SK-N-SH (cell line): Measurements from ENCODE around the gene CFTR.

Experiments used
- CTCF ChIP-seq: fragments of 200-600 bp; sonication (generic); IDR thresholded peaks from 2 replicates; pipeline ENCODE4 v1.6.1; 2017; ENCODE audit warnings: antibody characterized with exemption, mild to moderate bottlenecking, moderate library complexity
- ELF1 ChIP-seq: IDR thresholded peaks from 2 replicates; pipeline ENCODE4 v1.4.0; 2012
- GABPA ChIP-seq: IDR thresholded peaks from 2 replicates; pipeline ENCODE4 v1.4.0; 2012; ENCODE audit warnings: low read depth, mild to moderate bottlenecking
- IRF3 ChIP-seq: fragments of 150-350 bp; IDR thresholded peaks from 2 replicates; pipeline ENCODE4 v1.6.1; 2016; ENCODE audit warnings: mild to moderate bottlenecking, low read depth, low read length
- NRF1 ChIP-seq: IDR thresholded peaks from 2 replicates; pipeline ENCODE4 v1.6.1; 2012; ENCODE audit warnings: low read depth, mild to moderate bottlenecking, low read length
- REST ChIP-seq: IDR thresholded peaks from 2 replicates; pipeline ENCODE4 v1.6.1; 2012; ENCODE audit warnings: mild to moderate bottlenecking, low read depth, low read length, moderate library complexity
- RFX5 ChIP-seq: IDR thresholded peaks from 2 replicates; pipeline ENCODE4 v1.6.1; 2012; ENCODE audit warnings: mild to moderate bottlenecking, improper control_type of control experiment, low read length

GRCh38 chr7:117711556-117711955, 231.7 kb downstream of the CFTR start:
- no peak for TF ChIP-seq IRF3
- no peak for TF ChIP-seq CTCF
- no peak for TF ChIP-seq NRF1
- TF ChIP-seq RFX5, result no peak
- no peak for TF ChIP-seq ELF1
- no peak for TF ChIP-seq GABPA
- TF ChIP-seq REST, result no peak
